Measurements from ENCODE around the gene PRKG1.

The PRKG1 gene

DNA sequence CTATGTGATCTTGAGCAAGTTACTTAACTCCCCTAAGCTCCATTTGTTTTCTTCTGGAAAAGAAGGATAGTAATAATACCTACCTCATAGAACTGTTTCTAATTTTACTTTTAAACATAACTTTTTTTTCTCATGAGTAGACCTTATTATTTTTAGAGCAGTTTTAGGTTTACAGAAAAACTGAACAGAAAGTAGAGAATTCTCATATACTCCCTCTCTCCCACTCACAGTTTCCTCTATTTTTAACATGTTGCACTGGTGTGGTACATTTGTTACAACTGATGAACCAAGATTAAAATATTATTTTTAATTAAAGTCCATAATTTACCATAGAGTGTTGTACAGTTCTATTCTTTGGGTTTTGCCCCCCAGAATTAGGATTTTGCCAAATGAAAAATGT, 846.4 kb downstream of the PRKG1 start:
- DNase-seq (ENCODE audit: low read depth, low spot score) = no peak

DNA sequence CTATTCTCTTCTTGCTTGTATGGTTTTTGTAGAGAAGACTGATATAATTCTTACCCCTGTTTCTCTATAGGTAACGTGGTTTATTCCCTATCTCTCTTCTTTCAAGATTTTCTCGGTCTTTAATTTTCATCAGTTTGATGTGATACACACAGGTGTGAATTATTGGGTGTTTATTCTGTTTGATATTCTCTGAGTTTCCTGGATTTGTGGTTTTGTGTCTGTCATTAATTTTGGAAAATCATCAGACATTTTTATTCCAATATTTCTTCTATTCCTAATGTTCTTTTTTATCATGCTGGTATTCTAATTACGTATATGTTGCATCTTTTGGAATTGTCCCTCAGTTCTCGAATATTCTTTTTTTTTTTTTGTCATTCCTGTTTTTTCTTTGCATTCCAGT, 850.1 kb downstream of the PRKG1 start:
- no peak for DNase-seq (ENCODE audit: low read depth, low spot score)

DNA sequence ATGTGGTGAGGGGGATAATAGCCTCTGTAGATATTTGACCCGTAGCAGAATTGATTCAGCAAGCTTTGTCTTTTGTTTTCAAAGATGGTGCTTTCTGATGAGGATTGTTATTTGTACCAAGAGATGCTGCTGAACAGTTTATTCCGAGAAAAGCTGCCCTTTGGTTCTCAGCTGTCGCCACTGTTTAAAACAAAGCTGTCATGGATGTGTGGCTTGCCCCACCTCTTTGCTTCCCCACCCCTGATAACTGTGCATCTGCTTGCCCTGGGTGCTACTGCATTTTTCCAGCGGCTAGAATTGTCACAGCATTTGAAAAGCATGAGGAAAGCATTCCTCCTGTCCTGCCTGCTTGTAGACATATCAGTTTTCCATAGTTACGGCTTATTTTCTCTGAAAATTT, 852.0 kb downstream of the PRKG1 start:
- DNase-seq (ENCODE audit: low read depth, low spot score) = no peak

DNA sequence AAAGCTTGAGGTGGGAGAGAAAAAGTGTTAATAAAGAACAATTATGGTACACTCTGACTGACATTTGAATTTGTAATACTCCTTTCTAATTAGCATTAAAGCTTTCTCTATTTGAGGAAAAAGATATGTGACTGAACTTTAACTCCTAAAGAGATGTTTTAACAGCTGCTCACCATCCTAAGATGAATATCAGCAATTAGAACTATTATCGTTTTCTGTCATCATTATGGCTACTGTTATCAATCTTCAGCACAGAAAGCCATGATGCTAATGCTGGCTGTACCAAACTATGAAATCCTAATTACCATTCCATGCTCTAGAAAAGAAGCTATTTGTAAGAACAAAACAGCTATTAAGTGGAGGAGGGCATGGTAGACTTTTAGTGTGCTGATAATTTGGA, 853.9 kb downstream of the PRKG1 start:
- no peak for DNase-seq (ENCODE audit: low read depth, low spot score)

DNA sequence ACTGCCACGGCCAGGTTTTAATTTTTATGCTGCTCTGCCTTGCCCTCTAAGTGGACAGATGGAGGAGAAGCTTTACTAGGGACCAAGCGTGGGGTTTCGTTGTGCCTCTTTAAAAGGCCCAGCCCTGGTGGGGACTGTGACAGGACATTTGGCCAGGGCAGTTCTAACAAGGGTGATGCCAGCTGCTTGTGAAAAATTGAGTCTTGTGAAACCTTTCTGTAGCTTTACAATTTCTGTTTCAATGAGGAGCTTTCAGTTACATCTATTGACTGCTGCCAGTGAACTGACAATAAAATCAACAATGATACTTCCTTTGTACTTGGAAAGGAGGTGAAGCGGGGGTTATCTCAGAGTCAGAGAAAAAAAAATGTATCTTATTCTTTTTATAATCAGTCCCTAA, 858.2 kb downstream of the PRKG1 start:
- no peak for DNase-seq (ENCODE audit: low read depth, low spot score)

DNA sequence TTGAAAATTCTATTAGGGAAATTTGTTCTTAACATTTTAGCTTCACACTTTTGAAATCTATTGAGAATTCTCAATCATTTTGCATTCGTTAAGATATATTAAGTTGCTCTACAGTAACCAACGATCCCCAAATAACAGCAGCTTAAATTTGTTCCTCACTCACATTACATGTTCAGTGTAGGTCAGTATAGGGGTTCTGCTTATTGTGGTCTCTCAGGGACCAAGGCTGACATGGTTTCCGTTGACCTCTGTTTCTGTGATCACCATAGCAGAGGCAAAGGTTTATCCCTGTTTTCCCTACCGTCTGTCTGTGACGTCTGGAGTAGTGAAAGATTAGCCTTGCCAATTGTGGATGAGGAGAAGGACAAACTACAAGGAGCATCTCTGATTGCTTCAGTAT, 860.1 kb downstream of the PRKG1 start:
- no peak for DNase-seq (ENCODE audit: low read depth, low spot score)

DNA sequence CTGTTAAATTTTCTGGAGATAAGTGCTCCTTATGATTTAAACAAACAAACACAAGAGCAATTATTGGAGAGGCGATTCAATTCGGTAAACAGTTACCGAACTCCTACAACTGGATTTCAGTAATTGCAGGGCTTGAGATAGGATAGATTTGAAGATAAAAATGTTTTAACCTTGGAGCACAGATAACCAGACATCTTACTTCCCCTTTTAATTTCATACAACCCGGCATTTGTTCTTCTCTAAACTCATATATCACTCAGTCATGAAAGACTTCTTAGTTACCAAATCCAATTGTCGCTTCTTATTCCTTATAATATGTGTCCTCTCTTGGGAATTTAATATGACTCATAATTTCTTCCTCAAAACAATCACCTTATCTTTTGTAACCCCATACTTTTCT, 861.1 kb downstream of the PRKG1 start:
- no peak for DNase-seq (ENCODE audit: low read depth, low spot score)

DNA sequence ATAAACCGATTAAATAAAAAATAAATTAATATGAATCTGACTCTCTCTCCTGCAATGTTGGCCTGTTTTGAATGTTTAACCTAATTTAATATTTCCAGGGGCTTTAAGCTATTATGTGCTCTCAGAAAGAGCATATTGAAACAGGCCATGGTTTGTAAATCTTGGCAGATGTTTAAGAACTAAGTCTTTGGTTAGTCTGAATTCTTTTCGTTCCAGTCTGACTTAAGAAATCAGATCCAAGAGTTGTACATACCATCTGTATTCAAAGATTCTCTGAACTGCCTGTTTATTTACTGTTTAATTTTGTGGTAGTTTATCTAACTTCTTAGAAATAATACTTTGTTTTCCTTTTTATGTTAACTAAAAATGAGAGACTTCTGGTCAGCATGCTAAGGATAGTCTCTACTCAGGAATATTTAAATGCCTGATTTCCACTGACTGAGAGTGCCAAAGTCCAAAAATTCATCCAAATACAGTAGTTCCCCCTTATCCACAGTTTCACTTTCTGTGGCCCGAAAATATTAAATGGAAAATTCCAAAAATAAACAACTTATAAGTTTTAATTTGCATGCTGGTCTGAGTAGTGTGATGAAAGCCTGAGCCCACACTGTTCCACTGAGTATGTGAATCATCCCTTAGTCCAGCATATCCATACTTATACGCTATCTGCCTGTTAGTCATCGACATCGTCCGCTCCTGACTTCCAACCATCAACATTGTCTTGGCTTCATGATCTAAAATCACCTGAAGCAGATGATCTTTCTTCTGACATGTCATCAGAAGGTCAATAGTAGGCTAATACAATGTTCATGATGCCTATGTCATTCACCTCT, 863.2 kb downstream of the PRKG1 start:
- no peak for DNase-seq (ENCODE audit: low read depth, low spot score)

DNA sequence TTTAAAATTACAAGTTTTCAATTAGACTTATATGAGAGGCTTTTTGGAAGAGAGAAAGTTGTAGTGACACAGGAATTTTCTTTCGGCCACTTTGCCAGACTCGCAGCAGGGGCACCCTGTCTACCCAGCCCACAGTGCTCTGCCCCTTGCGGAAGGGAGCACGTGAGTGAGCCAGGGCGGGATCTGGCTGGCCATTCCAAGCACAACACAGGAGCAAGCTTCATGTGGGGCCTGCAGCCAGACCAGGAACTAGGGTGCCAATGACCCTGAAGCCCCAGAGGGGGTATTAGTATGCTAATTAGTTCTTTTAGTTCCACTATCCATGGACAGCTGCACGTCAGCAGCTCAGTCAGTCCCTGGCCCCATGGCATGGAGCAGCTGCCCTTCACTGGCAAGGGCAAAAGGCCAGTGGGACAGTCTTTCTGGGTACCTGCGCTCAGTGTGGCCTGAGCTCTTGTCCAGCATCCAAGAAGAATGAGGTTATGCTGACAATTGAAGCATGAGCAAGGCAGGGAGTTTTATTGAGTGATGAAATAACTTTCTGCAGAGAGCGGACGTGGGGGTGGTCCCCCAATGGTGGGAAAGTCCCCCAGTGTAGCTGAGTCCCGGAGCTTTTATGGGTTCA, 876.2 kb downstream of the PRKG1 start:
- DNase-seq (ENCODE audit: low read depth, low spot score) = no peak

DNA sequence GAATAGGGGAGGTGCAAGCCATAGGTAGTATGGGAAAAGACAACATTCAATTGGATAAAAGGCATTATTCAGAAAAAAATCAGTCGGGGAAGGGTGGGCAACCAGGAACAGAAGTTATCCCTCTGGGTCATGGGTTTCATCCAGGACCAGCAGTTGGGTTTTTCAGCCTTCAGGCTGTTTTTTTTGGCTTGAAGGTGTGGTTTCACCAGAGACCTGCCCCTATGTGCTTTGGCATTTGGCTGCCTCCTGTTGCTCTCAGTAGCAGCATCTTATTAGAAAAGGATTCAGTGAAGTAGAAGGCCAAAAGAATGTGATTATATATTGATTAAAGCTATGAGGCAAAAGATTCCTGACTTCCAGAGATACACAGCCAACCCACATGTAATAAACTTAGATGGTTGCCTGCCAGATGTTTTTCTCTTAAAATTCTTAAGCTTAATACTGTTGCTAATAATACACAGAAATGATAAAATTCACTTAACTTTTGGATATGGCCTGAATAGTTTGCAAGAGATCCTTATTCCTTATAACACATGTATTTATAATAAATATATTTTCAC, 876.8 kb downstream of the PRKG1 start:
- DNase-seq (ENCODE audit: low read depth, low spot score) = no peak

DNA sequence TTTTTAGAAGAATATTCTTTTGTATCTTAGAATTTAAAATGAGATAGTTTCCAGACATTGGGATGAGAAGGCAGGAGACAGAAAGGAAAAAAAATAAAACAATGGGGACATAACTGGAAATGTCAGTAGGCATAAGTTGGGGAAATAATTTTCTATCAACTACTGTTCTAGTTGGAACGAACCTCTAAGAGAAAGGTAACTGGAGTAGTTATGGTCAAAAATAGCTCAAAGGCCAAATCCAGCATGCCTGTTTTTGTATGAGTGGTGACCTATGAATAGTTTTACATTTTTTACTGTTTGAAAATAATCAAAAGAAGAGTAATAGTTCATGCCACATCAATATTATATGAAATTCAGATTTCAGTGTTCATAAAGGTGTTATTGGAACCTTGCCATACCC, 877.3 kb downstream of the PRKG1 start:
- no peak for DNase-seq (ENCODE audit: low read depth, low spot score)

DNA sequence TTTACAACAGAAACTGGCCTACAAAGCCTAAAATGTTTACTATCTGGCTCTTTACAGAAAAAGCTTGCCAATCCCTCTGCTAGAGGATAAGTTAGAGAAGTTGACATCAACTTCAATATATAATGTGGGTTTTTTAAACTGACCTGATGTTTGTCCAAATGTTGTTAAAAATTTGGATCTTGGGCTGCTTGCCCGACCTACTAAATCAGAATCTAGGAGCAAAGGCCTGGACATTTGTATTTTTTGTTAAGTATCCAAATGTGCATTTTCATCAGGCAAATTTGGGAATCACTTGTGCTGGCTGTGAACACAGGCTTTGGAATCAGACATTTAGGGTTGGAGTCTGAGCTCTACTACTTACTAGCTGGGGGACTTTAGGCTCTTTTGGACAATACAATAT, 877.8 kb downstream of the PRKG1 start:
- DNase-seq (ENCODE audit: low read depth, low spot score) = no peak

DNA sequence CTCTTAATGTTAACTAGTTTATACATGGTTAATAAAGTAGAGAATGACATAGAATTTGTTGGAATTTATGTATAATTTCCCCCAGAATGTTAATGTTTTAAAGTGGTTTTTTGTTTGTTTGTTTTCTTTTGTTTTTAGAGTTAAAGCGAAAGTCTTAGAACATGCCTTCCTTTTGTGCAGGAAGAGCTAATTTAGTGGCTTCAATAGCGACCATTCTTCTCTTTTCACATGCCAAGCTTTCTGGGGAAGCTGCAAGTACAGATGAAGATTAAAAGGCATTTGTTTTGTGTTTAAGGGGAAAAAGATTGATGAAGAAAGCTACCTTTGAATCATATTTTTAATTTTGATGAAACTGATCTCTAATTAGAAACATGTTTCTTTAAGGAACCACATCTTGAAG, 881.4 kb downstream of the PRKG1 start:
- no peak for DNase-seq (ENCODE audit: low read depth, low spot score)

DNA sequence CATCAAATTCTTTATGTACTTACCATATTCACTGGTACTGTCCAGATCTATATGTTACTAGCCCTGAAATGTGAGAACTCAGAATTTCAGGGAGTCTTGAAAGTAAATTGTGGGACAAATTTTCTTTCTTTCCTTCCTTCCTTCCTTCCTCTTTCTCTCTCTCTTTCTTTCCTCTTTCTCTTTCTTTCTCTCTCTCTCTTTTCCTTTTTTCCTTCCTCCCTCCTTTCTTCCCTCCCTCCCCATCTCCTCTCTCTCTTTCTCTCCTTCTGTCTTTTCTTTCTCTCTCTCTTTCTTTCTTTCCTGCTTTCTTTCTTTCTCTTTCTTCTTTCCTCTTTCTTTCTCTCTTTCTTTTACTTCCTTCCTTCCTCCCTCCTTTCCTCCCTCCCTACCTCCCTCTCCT, 882.5 kb downstream of the PRKG1 start:
- DNase-seq (ENCODE audit: low read depth, low spot score) = no peak

DNA sequence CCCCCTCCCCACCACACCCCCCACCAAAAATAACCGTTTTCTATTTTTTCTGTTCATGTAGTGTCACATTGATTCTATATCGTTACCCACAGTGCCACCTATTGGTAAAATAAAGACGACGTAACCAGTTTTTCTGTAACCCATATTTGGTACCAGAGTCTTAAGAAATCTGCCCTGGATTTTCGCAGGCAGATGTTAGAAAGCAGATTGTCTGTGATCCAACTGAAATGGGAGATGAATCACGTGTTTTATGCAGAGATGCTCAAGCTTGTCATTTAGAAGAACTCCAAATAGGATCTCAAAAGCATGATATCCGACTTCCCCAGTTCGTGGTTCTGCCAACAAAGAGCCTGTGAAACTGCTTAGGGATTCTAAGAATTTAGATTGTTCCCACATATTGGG, 886.2 kb downstream of the PRKG1 start:
- no peak for DNase-seq (ENCODE audit: low read depth, low spot score)

DNA sequence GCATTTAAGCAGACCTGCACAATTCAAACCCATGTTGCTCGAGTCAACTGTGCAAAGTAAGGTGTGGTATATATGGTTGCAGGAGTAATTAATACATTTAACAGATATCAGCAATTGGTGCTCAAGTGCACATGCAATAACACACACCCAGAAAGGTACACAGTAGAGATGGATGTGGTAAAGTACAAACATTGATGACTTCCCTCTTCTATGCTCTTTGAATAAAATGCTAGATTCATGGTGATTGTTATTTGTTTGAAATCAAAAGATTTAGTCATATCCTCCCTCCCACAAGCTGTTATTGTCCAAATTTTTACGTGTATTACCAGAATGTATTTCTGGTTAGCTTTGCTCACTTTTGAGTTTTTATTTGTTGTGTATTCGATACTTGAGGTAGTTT, 887.1 kb downstream of the PRKG1 start:
- no peak for DNase-seq (ENCODE audit: low read depth, low spot score)

DNA sequence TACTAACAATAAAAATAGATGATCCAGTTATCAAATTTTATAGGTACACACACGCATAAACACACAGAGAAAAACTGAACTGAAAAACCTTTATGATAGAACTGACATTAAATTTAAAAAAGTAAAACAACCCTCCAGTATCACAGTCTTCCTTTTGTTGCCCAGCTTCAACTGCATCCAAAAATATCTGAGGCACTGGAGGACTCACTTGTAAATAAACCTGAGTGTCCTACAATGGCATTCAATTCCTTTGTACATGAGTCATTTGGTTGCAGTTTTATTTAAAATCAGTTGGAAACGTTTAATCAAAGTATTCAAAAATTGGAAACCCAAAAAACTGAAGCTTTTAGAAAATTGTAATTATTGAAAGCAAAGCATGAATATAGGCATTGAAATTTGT, 890.3 kb downstream of the PRKG1 start:
- DNase-seq (ENCODE audit: low read depth, low spot score) = no peak

DNA sequence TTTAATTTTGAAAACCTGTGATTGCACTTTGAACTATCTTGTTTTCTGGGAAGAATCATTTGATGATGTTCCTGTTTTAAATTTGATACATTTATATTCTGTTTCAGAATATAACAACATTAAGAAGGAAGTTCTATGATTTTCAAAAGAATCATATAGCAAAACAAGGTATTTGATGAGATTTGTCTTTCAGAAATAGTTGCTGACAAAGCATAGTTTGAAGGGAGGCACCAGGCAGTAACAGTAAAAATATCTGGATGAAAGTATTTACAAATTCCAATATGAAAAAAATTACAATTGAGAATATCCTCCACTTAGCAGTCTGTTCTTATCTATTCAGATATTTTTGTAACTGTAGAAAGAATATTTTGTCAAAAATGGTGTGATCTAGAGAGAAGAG, 891.2 kb downstream of the PRKG1 start:
- DNase-seq (ENCODE audit: low read depth, low spot score) = no peak

DNA sequence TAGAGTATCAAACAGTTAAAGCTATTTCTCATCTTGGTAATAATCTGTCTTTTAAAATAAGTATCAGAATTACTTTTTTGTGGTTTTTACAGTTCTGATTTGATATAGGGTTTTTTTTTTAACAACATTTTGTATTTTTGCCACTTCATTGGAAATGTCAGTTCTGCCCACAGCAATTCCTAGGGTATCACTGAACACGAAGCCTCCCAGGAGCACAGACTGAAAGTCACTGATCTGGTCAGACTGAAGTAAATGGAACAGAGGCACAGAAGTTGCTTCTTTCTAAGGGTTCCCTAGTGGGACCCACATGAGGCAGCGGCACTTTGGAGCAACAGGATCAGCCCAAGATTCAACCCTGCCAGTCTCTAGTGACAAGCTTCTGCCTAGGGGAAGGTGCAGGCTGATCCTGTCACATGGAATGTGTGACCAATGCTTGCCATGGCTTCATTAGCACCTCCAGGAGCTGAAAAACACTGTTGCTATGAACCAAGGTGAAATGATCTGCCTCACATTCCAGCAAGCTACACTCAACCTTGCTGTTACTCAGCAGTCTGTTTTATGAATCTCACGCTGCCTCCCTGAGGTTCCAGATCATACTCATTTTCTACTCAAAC, 898.6 kb downstream of the PRKG1 start:
- DNase-seq (ENCODE audit: low read depth, low spot score) = no peak

DNA sequence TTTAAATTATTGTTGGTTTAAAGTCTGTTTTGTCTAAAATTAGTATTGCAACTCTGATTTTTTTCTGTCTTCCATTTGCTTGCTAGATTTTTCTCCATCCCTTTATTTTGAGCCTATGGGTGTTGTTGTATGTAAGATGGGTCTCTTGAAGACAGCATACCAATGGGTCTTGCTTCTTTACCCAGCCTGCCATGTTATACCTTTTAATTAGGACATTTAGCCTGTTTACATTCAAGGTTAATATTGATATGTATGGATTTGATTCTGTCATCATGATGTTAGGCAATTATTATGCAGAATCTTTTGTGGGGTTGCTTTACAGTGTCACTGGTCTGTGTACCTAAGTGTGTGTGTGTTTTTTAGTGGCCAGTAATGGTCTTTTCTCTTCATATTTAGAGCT, 906.5 kb downstream of the PRKG1 start:
- no peak for DNase-seq (ENCODE audit: low read depth, low spot score)

DNA sequence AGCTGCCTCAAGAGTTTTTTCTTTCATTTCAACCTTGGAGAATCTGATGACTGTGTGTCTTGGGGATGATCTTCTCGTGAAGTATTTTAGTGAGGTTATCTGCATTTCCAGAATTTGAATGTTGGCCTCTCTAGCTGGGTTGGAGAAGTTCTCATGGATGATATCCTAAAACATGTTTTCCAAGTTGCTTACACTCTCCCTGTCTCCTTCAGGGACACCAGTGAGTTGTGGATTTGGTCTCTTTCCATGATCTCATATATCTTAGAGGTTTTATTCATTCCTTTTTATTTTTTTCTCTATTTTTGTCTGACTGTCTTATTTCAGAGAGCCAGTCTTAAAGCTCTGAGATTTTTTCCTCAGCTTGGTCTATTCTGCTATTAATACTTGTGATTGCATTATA, 907.4 kb downstream of the PRKG1 start:
- no peak for DNase-seq (ENCODE audit: low read depth, low spot score)

DNA sequence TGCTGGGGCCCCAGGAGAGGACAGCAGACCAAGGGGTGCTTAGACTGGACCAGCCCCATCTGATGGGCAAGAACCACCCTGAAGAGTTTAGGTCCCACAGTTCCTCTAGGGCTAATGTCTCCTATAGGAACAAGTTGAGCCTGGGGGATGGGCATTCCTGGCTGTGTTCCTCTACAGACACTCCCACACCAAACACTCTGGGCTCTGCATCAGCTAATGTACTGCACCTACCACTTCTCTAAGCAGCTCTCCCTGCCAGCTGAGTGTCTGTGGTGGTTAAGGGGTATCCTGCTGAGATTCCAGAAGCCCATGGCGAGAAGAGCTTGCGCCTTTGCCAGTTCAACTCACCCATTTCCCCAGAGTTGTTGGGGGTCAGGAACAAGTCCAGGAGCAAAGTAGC, 909.2 kb downstream of the PRKG1 start:
- DNase-seq (ENCODE audit: low read depth, low spot score) = no peak

DNA sequence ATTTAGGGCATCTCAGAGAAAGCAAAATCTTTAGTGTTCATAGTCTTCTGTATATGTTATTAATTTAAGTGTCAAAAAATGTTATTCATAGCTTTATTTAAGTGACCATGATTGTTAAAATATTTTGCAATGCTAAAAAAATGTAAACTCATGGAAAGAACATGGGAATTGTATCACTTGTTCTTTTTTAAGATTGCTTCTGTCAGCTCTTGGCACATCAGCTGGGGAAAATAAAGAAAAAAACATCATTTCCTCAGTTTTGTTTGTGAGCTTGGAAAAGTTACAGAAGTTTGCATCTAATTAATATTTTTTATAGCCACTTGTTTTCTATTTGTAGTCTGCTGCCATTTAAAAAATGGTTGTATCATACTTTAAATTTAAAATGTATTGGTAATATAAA, 911.0 kb downstream of the PRKG1 start:
- no peak for DNase-seq (ENCODE audit: low read depth, low spot score)

Data from activated CD4-positive, CD25-positive, alpha-beta regulatory T cell treated with anti-CD3 and anti-CD28 coated beads, Interleukin-2, amount 50 U/mL, for 16 hours (primary cell).